Measurements from ENCODE around the gene GOLGA6L26. TPM values are rescaled to one million over a fixed set of nuclear protein-coding genes. Genes with fewer than 3 reads are reported as not detected.
"Not testable (repeated sequence)": the region's sequence is repeated elsewhere in the genome, so short reads cannot be mapped to it uniquely, and the experiment has no call there.

The GOLGA6L26 gene
- total and polyA plus RNA-seq, 2 of the 8 experiments (the other 6 are each of a cell fraction or from before 2014, with no cell fraction given): not detected

GRCh38 chr15:23364261-23364660 lies 30.3 kb upstream of the GOLGA6L26 start:
- H4K91ac ChIP-seq (replicated peaks; ENCODE audit: insufficient read length, low read length); H2AK5ac ChIP-seq (ENCODE audit: low read depth, low read length); H3K27ac ChIP-seq (ENCODE audit: low read depth, low read length); H3K23ac ChIP-seq (ENCODE audit: insufficient read length); H2BK20ac ChIP-seq (ENCODE audit: low read length); FAIRE-seq; H3K56ac ChIP-seq (replicated peaks; ENCODE audit: insufficient read length, low read depth, low read length); H2BK120ac ChIP-seq (replicated peaks; ENCODE audit: low read depth, low read length); H3K18ac ChIP-seq (ENCODE audit: extremely low read depth, low read length); H2BK5ac ChIP-seq (ENCODE audit: low read depth, low read length); DNase-seq (ENCODE audit: low read depth in 1 of 2, low spot score in 2 of 2); H3K36me3 ChIP-seq (ENCODE audit: control insufficient read depth in 2 of 4, insufficient read depth in 4 of 4, low read length in 3 of 4); H3K9me3 ChIP-seq (ENCODE audit: insufficient read depth in 2 of 2, low read depth in 1 of 2, low read length in 1 of 2); H3K23me2 ChIP-seq (ENCODE audit: low read depth, low read length); H2BK15ac ChIP-seq (ENCODE audit: low read length); H2BK12ac ChIP-seq (ENCODE audit: low read depth, low read length); POLR2A ChIA-PET (ENCODE audit: partially characterized antibody); H3K79me2 ChIP-seq (ENCODE audit: control insufficient read depth in 1 of 2, insufficient read depth in 2 of 2, low read length in 2 of 2); H2AFZ ChIP-seq (ENCODE audit: low read length); H3K14ac ChIP-seq (ENCODE audit: insufficient read length); H3K4ac ChIP-seq (replicated peaks; ENCODE audit: insufficient read length, low read depth, low read length); H3K9ac ChIP-seq (replicated peaks in 1 of 4; ENCODE audit: extremely low read depth in 1 of 4, low read depth in 3 of 4, low read length in 3 of 4); H3K4me3 ChIP-seq (ENCODE audit: extremely low read depth in 1 of 4, insufficient read depth in 2 of 4, low read depth in 3 of 4, low read length in 4 of 4); H4K20me1 ChIP-seq (replicated peaks in 1 of 2; ENCODE audit: control insufficient read depth in 1 of 2, insufficient read depth in 2 of 2, low read length in 2 of 2); H4K8ac ChIP-seq (ENCODE audit: extremely low read depth, insufficient read depth, low read length); CTCF ChIA-PET (ENCODE audit: partially characterized antibody); H3K27me3 ChIP-seq (replicated peaks in 1 of 4; ENCODE audit: control insufficient read depth in 3 of 4, extremely low read depth in 1 of 4, insufficient read depth in 3 of 4, low read length in 3 of 4); H3K79me1 ChIP-seq (ENCODE audit: low read depth, low read length); H4K5ac ChIP-seq (ENCODE audit: insufficient read length, low read depth, low read length); H3K4me1 ChIP-seq (replicated peaks in 1 of 4; ENCODE audit: control insufficient read depth in 3 of 4, insufficient read depth in 4 of 4, low read length in 3 of 4); H3K4me2 ChIP-seq (ENCODE audit: insufficient read depth in 1 of 2, low read depth in 2 of 2, low read length in 2 of 2): not testable (repeated sequence)
- 73% methylated on average over 5 of the region's 9 CpGs; no CpG with 5 or more reads in 1 of the 2 experiments for WGBS, 2 experiments (ENCODE audit: extremely low coverage in 1 of 2, insufficient coverage in 1 of 2, insufficient read length in 1 of 2, insufficient replicate concordance in 2 of 2, low coverage in 1 of 2, low lambda C conversion rate in 2 of 2, missing lambda C conversion rate in 1 of 2)
